Measurements from ENCODE around the gene ELP4.

The ELP4 gene

GRCh38 chr11:31809857-31810778, 300.6 kb downstream of the ELP4 start:
- DNase-seq (ENCODE audit: low read depth in 3 of 3) = no peak

GRCh38 chr11:31810779-31811647, 301.4 kb downstream of the ELP4 start, which contains the start of gene PAX6:
PAX6 (minus strand) TSS chr11:31811322; CDS start chr11:31806411, 4,911 bp downstream.
- DNase-seq (ENCODE audit: low read depth in 3 of 3) = peak in 1 of 3 donors; percentile 28

- DNase-seq (ENCODE audit: low read depth in 3 of 3) = no peak
Measured at GRCh38 chr11:31812383-31813381, 303.1 kb downstream of the ELP4 start.

GRCh38 chr11:31813391-31814175, 304.0 kb downstream of the ELP4 start:
- no peak for DNase-seq (ENCODE audit: low read depth in 3 of 3)

- no peak for DNase-seq (ENCODE audit: low read depth in 3 of 3)
Measured at GRCh38 chr11:31814176-31814868, 304.8 kb downstream of the ELP4 start.

GRCh38 chr11:31815711-31816467, 306.3 kb downstream of the ELP4 start:
- DNase-seq (ENCODE audit: low read depth in 3 of 3) = no peak

GRCh38 chr11:31816468-31817053, 307.0 kb downstream of the ELP4 start:
- no peak for DNase-seq (ENCODE audit: low read depth in 3 of 3)

GRCh38 chr11:31817054-31817620, 307.6 kb downstream of the ELP4 start:
- DNase-seq (ENCODE audit: low read depth in 3 of 3) = no peak

- no peak for DNase-seq (ENCODE audit: low read depth in 3 of 3)
Measured at GRCh38 chr11:31817621-31818424, 308.3 kb downstream of the ELP4 start.

GRCh38 chr11:31818425-31818755, 308.8 kb downstream of the ELP4 start:
- DNase-seq (ENCODE audit: low read depth in 3 of 3) = no peak

- no peak for DNase-seq (ENCODE audit: low read depth in 3 of 3)
Measured at GRCh38 chr11:31818874-31819331, 309.3 kb downstream of the ELP4 start.

GRCh38 chr11:31819621-31820437, 310.3 kb downstream of the ELP4 start:
- no peak for DNase-seq (ENCODE audit: low read depth in 3 of 3)

- no peak for DNase-seq (ENCODE audit: low read depth in 3 of 3)
Measured at GRCh38 chr11:31820438-31820818, 310.9 kb downstream of the ELP4 start.

- DNase-seq (ENCODE audit: low read depth in 3 of 3) = no peak
Measured at GRCh38 chr11:31821235-31821764, 311.7 kb downstream of the ELP4 start.

GRCh38 chr11:31821766-31822165, 312.2 kb downstream of the ELP4 start:
- no peak for DNase-seq (ENCODE audit: low read depth in 3 of 3)

GRCh38 chr11:31822175-31822926, 312.8 kb downstream of the ELP4 start:
- no peak for DNase-seq (ENCODE audit: low read depth in 3 of 3)
